Nephron progenitor cell (in vitro differentiated cells): Measurements from ENCODE around the gene CDH2.

ENCODE experiments used
- DNase-seq: peaks from one replicate; pipeline ENCODE4 v3.0.0; 2021
- H3K27ac Mint-ChIP-seq: 2 replicates; pipeline ENCODE4 v1.8.0; 2021; ENCODE audit warnings: mild to moderate bottlenecking, moderate library complexity, mixed read lengths
- H3K27me3 Mint-ChIP-seq: 2 replicates; pipeline ENCODE4 v1.8.0; 2021; ENCODE audit warnings: mild to moderate bottlenecking, low read depth, mixed read lengths; ENCODE audit not compliant: poor library complexity
- H3K36me3 Mint-ChIP-seq: 2 replicates; pipeline ENCODE4 v1.8.0; 2021; ENCODE audit warnings: low read depth, mixed read lengths
- H3K4me1 Mint-ChIP-seq: 2 replicates; pipeline ENCODE4 v1.8.0; 2021; ENCODE audit warnings: mixed read lengths
- H3K4me3 Mint-ChIP-seq: 2 replicates; pipeline ENCODE4 v1.8.0; 2021; ENCODE audit warnings: mild to moderate bottlenecking, moderate library complexity, mixed read lengths
- H3K9me3 Mint-ChIP-seq: 2 replicates; pipeline ENCODE4 v1.8.0; 2021; ENCODE audit warnings: mild to moderate bottlenecking, moderate library complexity, mixed read lengths
- CTCF ChIP-seq: fragments of 200-600 bp; sonication (generic); IDR thresholded peaks from 2 replicates; pipeline ENCODE4 v1.5.0; 2021; ENCODE audit warnings: antibody characterized with exemption

Gene CDH2

GRCh38 chr18:28009589-28009988 is 167.3 kb downstream of the CDH2 start:
- no peaks in the 10 kb centered on the region for H3K4me1 Mint-ChIP-seq
- DNase-seq, result no peak
- TF ChIP-seq CTCF, result no peak
- H3K27me3 Mint-ChIP-seq, result no peaks in the 10 kb centered on the region
- no peak overlapping the region for H3K4me3 Mint-ChIP-seq
- H3K9me3 Mint-ChIP-seq, result no peaks in the 10 kb centered on the region
- peaks cover 51% of the 10 kb centered on the region for H3K36me3 Mint-ChIP-seq
- peak overlapping the region; percentile 83 for H3K27ac Mint-ChIP-seq

GRCh38 chr18:28007841-28008240 is 169.1 kb downstream of the CDH2 start:
- Mint-ChIP-seq H3K9me3 (no peaks in the 10 kb centered on the region), H3K27me3 (no peaks in the 10 kb centered on the region), H3K27ac (no peak overlapping the region), H3K36me3 (peaks cover 64% of the 10 kb centered on the region), H3K4me3 (no peak overlapping the region), H3K4me1 (no peaks in the 10 kb centered on the region)
- TF ChIP-seq CTCF, result no peak
- no peak for DNase-seq

- peak overlapping the region; percentile 46 for H3K27ac Mint-ChIP-seq
- H3K27me3 Mint-ChIP-seq, result no peaks in the 10 kb centered on the region
- no peak overlapping the region for H3K4me3 Mint-ChIP-seq
- no peaks in the 10 kb centered on the region for H3K9me3 Mint-ChIP-seq
- DNase-seq, result no peak
- no peak for TF ChIP-seq CTCF
- H3K36me3 Mint-ChIP-seq, result peaks cover 76% of the 10 kb centered on the region
- H3K4me1 Mint-ChIP-seq, result no peaks in the 10 kb centered on the region
Measured at GRCh38 chr18:28005164-28005563, 171.8 kb downstream of the CDH2 start.

GRCh38 chr18:28004606-28005005 is 172.3 kb downstream of the CDH2 start:
- TF ChIP-seq CTCF, result no peak
- DNase-seq, result no peak
- Mint-ChIP-seq H3K27me3 (no peaks in the 10 kb centered on the region), H3K27ac (no peak overlapping the region), H3K4me1 (no peaks in the 10 kb centered on the region), H3K4me3 (no peak overlapping the region), H3K9me3 (no peaks in the 10 kb centered on the region), H3K36me3 (peaks cover 76% of the 10 kb centered on the region)

GRCh38 chr18:28003451-28003850 is 173.5 kb downstream of the CDH2 start:
- Mint-ChIP-seq H3K4me1 (no peaks in the 10 kb centered on the region), H3K27ac (no peak overlapping the region), H3K9me3 (no peaks in the 10 kb centered on the region), H3K27me3 (no peaks in the 10 kb centered on the region), H3K4me3 (no peak overlapping the region), H3K36me3 (peaks cover 76% of the 10 kb centered on the region)
- no peak for TF ChIP-seq CTCF
- DNase-seq, result no peak

DNA sequence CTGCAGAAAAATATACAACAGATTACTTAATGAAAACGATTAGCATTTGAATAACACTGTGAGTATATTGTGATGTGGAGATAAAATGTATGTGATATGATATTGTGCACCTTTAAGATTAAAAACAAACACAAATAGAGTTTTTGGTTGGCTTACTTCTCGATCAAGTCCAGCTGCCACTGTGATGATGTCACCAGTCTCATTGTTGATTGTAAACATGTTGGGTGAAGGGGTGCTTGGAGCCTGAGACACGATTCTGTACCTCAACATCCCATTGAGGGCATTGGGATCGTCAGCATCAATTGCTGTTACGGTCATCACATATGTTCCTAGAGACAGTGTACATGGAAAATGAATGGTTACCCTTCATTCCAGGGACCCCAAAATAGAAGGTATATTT is 174.1 kb downstream of the CDH2 start:
- H3K27ac Mint-ChIP-seq, result no peak overlapping the region
- no peak overlapping the region for H3K4me3 Mint-ChIP-seq
- H3K36me3 Mint-ChIP-seq, result peaks cover 76% of the 10 kb centered on the region
- no peaks in the 10 kb centered on the region for H3K9me3 Mint-ChIP-seq
- TF ChIP-seq CTCF, result no peak
- DNase-seq, result no peak
- H3K4me1 Mint-ChIP-seq, result no peaks in the 10 kb centered on the region
- no peaks in the 10 kb centered on the region for H3K27me3 Mint-ChIP-seq
